ENCODE measurements around the gene MAD1L1.
"Not testable (repeated sequence)": the region's sequence is repeated elsewhere in the genome, so short reads cannot be mapped to it uniquely, and the experiment has no call there.

Gene MAD1L1

GRCh38 chr7:2038931-2039728, 193.6 kb downstream of the MAD1L1 start:
- no peak for DNase-seq

GRCh38 chr7:2037808-2038522, 194.8 kb downstream of the MAD1L1 start:
- DNase-seq = no peak

DNA sequence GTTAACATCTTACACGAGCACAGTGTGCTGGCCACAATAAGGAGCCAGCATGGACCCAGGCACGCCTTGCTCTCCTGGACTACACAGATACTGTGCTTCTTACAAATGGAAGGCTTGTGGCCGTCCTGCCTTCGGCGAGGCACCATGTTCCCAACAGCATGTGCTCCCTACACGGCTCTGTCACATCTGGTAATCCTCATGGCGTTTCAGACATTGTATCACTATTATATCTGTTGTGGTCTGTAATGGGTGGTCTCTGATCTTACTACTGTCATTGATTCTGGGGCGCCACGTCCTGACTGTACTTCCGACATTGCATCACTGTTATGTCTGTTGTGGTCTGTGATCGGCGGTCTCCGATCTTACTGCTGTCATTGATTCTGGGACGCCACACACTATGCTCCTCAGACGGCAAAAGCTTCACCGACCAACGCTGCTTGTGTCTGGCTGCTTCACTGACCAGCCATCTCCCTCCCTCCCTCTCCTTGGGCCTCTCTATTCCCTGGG, 195.4 kb downstream of the MAD1L1 start:
- DNase-seq = no peak

DNA sequence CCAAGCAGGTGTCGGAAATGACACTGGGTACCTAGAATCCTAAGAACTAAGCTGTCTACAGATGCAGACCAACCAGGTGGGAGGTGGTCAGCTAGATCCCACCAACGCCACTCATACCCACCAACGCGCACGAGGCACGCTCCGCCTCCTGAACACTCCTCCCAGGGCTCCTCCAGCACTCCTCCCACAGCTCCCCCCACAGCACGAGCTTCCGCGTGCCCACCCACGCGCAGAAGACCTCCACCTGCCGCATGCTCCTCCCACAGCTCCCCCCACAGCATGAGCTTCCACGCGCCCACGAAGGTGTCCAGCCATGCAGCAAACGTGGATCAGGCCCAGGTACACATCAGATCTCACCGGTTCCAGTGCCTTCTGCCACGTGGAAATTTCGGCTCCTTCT, 196.0 kb downstream of the MAD1L1 start:
- no peak for DNase-seq

GRCh38 chr7:2036201-2036600, 196.5 kb downstream of the MAD1L1 start:
- DNase-seq = not testable (repeated sequence)

- DNase-seq = no peak
Measured at GRCh38 chr7:2034291-2035201, 198.2 kb downstream of the MAD1L1 start.

DNA sequence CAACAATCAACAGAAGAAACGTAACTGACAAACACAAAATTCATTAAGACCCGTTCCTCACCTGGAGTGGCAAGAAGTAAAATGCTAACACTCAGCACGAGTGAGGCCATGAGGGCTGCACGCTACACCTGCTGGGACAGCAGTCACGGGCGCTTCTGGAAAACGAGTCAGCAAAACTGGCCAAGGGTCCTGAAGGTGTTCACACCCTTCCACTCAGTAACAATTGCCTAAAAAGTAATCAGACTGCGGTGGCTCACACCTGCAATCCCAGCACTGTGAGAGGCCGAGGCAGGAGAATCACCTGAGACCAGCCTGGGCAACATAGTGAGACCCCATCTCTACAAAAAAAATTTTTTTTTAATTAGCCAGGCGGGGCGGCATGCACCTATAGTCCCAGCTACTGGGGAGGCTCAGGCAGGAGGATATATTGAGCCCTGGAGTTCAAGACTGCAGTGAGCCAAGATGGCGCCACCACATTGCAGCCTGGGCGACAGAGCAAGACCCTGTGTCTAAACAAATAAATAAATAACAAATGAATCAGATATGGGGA, 199.1 kb downstream of the MAD1L1 start:
- no peak for DNase-seq

- no peak for DNase-seq
Measured at GRCh38 chr7:2032876-2033407, 199.8 kb downstream of the MAD1L1 start.

GRCh38 chr7:2032030-2032875, 200.5 kb downstream of the MAD1L1 start:
- DNase-seq = no peak

DNA sequence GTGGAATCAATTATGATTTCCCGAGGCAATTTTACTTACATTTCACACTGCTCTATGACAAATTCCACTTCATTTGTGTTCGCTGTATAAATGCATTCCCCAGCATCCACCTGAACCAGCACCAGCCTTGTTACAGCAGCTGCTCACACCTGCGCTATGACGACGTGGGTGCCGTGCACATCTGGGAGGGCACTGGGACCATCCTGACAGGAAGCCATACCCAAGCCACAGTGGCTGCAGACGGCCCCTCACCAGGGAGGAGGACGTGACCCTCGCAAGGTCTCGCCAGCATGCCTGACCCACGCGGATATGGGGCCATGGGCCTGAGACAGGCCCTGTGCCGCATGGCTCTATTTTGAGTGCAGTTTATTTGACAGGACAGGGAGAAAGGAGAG, 201.3 kb downstream of the MAD1L1 start:
- no peak for DNase-seq

GRCh38 chr7:2030475-2031450, 202.0 kb downstream of the MAD1L1 start:
- DNase-seq = no peak

DNA sequence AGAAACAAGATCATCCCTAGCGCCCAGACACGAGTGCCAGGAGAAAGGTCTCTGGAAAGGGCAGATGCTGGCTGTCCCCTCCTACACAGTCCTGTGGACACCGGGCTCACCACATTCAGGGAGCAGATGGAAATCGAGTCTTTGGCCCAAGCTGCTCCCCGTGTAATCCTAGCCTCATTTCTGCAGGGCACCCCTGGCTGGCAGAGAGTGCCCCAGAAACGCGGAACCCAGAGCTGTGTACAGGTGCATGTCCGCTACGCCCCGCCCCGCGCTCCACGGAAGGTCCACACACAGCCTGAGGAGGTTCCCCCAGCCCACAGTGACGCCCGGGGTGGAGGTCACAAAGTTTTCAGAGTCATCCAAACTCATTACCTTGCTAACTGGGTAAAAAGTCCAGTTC, 202.8 kb downstream of the MAD1L1 start:
- no peak for DNase-seq

- no peak for DNase-seq
Measured at GRCh38 chr7:2029211-2029905, 203.4 kb downstream of the MAD1L1 start.

- DNase-seq = no peak
Measured at GRCh38 chr7:2028733-2029132, 204.0 kb downstream of the MAD1L1 start.

DNA sequence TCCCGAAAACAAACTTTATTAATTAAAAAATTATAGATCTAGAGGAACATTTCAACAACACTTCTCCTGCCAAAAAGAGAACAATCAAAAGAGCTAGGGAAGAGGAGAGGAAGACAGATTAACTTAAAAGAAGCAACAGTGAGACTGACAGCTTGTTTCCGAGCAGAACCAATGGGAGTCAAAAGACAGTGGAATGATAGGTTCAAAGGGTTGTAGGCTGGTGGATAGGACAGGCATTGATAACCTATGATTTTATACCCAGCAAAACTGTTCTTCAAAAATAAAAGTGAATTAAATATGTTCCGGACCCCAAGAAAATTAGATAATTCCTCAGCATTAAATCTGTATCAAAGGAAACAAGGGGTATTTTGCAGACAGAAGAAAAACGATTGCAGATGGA, 207.6 kb downstream of the MAD1L1 start:
- DNase-seq = no peak

DNA sequence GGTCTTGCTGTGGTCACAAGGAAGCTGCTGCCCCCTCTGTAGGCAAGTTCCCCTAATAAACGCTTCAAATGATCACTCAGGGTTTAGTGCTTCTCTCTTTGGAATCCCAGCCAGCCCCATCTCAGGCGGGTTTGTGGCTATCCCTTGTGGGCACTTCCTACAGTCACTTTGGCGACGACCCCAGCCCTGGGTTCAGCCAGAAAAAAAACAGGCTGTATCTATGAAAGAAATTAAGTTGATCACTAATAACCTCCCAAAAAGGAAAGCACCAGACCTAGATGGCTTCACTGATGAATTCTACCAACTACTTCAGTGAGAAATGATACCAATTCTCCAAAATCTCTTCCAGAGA, 208.2 kb downstream of the MAD1L1 start:
- DNase-seq = no peak

DNA sequence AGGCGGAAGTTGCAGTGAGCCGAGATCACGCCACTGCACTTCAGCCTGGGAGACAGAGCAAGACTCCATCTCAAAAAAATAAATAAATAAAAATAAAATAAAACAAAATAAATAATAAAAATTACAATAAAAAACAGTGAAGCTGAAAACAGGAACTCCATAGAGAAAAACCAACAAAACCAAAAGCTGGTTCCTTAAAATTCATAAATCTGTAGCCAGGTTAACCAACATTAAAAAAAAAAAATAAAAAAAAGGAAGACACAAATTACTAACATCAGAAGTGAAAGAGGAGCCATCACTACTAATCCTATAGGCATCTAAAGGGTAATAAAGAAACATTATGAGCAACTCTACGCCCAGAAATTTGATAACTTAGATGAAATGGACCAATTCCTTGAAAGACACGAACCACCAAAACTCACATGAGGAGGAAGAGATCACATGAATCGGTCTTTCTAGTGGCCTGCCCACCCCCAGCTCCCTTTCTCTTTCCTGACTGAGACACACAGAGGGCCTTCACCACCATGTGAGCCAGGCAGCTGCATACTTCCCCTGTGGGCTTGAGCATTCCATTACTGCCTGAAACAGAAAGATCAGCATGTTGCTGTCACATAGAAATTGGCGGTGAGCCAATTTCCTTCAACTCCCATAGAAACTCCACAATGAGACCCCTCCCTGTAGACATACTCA, 208.7 kb downstream of the MAD1L1 start:
- DNase-seq = no peak

- DNase-seq = no peak
Measured at GRCh38 chr7:2022737-2023250, 210.0 kb downstream of the MAD1L1 start.

DNA sequence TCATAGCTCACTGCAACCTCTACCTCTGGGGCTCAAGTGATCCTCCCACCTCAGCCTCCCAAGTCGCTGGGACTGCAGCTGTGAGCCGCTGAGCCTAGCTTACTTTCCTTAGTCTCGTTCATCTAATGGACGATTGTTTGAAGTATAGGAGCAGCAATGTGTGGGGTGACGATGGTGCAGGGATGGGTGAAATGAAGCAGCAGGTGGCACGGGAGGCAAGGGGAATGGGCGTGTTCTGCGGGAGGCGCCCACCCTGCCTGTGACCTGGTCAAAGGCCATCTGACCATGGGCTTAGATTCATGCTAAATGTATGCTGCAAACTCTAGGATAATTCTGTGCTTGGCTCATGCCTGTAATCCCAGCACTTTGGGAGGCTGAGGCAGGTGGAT, 210.7 kb downstream of the MAD1L1 start:
- no peak for DNase-seq
